Keratinocyte (primary cell): ENCODE data around the gene PRSS33. TPM values are rescaled to one million over a fixed set of nuclear protein-coding genes. Genes with fewer than 3 reads are reported as not detected.

Experiments
- DNase-seq: peaks from one replicate; pipeline ENCODE4 v3.0.0-alpha.2; 2011; ENCODE audit warnings: low read depth, missing footprints, low spot score
- FAIRE-seq: peaks from 2 replicates; lab custom pipeline; 2011; peaks lifted over from hg19 to GRCh38; lab: Jason Lieb, UNC
- H2AFZ ChIP-seq: 2 replicates; pipeline ENCODE4 v1.6.0; 2012; ENCODE audit warnings: low read length, control low read depth, inconsistent platforms; ENCODE audit not compliant: control insufficient read depth
- H3K27ac ChIP-seq: 2 replicates; pipeline ENCODE4 v1.5.1; 2011; ENCODE audit warnings: low read length; ENCODE audit not compliant: control insufficient read depth, insufficient read depth
- H3K27me3 ChIP-seq: 3 replicates; pipeline ENCODE4 v1.6.0; 2011; ENCODE audit warnings: low read length; ENCODE audit not compliant: control insufficient read depth, insufficient read depth; ENCODE audit errors: extremely low read depth
- H3K36me3 ChIP-seq, 2 experiments: 2 replicates in 1 of 2; 3 replicates in 1 of 2; pipeline ENCODE4 v1.5.1; 2011; ENCODE audit warnings: low read length in 2 of 2, mild to moderate bottlenecking in 1 of 2; ENCODE audit not compliant: control insufficient read depth in 2 of 2, insufficient read depth in 2 of 2; ENCODE audit errors: extremely low read depth in 1 of 2
- H3K4me1 ChIP-seq: 3 replicates; pipeline ENCODE4 v1.5.1; 2011; ENCODE audit warnings: low read length; ENCODE audit not compliant: control insufficient read depth, insufficient read depth; ENCODE audit errors: extremely low read depth
- H3K4me2 ChIP-seq: 3 replicates; pipeline ENCODE4 v1.6.0; 2011; ENCODE audit warnings: low read depth, low read length; ENCODE audit not compliant: control insufficient read depth, insufficient read depth; ENCODE audit errors: extremely low read depth
- H3K4me3 ChIP-seq, 3 experiments: fragments of 200-600 bp in 1 of 3; sonication (generic) in 1 of 3; 2 replicates in 2 of 3; 3 replicates in 1 of 3; pipeline ENCODE4 v1.5.1; 2011 to 2016; ENCODE audit warnings: low read length in 3 of 3, mild to moderate bottlenecking in 3 of 3, control low read depth in 2 of 3, inconsistent platforms in 1 of 3, low read depth in 1 of 3, mixed read lengths in 1 of 3, mixed run types in 1 of 3, moderate library complexity in 1 of 3; ENCODE audit not compliant: control insufficient read depth in 2 of 3, insufficient read depth in 2 of 3; ENCODE audit errors: extremely low read depth in 1 of 3
- H3K79me2 ChIP-seq: 2 replicates; pipeline ENCODE4 v1.6.0; 2012; ENCODE audit warnings: low read length; ENCODE audit not compliant: control insufficient read depth, insufficient read depth
- H3K9ac ChIP-seq: 3 replicates; pipeline ENCODE4 v1.6.0; 2011; ENCODE audit warnings: low read length; ENCODE audit not compliant: control insufficient read depth, insufficient read depth; ENCODE audit errors: extremely low read depth
- H3K9me1 ChIP-seq: 3 replicates; pipeline ENCODE4 v1.6.0; 2011; ENCODE audit warnings: low read length; ENCODE audit not compliant: control insufficient read depth, insufficient read depth; ENCODE audit errors: extremely low read depth
- H3K9me3 ChIP-seq: 2 replicates; pipeline ENCODE4 v1.5.1; 2012; ENCODE audit warnings: low read depth, low read length; ENCODE audit not compliant: control insufficient read depth
- H4K20me1 ChIP-seq: 3 replicates; pipeline ENCODE4 v1.6.0; 2011; ENCODE audit warnings: low read length; ENCODE audit not compliant: control insufficient read depth, insufficient read depth; ENCODE audit errors: extremely low read depth
- EZH2 ChIP-seq: IDR thresholded peaks from one replicate; pipeline ENCODE4 v1.6.1; 2012; ENCODE audit warnings: inconsistent platforms, mild to moderate bottlenecking, low read length, moderate library complexity
- dilution Hi-C: fragments of 300-500 bp; cut with MboI; formaldehyde crosslinking; loops from one replicate; pipeline ENCODE4 v1.7.0; 2020; ENCODE audit warnings: low sequenced_read_pairs; ENCODE audit not compliant: extremely low pct_ligation_motif_present
- polyA plus RNA-seq, 5 experiments: library from polyadenylated mRNA; depleted of rRNA in 3 of 5; stranded (reverse) in 3 of 5; stranded (forward) in 1 of 5; unstranded in 1 of 5; fragments of >200 nt; gene quantifications; 1 replicate in 1 of 5; 2 replicates in 3 of 5; 3 replicates in 1 of 5; pipeline versions ENCODE4 v1.2.1 to v1.2.3, GENCODE V29; 2011 to 2012; ENCODE audit warnings: missing spikeins in 2 of 5, low read depth in 1 of 5, low replicate concordance in 1 of 5
- TF ChIP-seq, protein P1 (sequence below), 3 experiments: IDR thresholded peaks in 1 of 3; conservative IDR thresholded peaks in 1 of 3; optimal IDR thresholded peaks in 1 of 3; 2 replicates in 2 of 3; 3 replicates in 1 of 3; pipeline versions ENCODE3 to v1.5.1; 2011; ENCODE audit warnings: low read length in 3 of 3, mild to moderate bottlenecking in 3 of 3, moderate library complexity in 2 of 3, control low read depth in 1 of 3, inconsistent platforms in 1 of 3; ENCODE audit not compliant: insufficient read depth in 2 of 3; ENCODE audit errors: extremely low read depth in 1 of 3

PRSS33 gene
- polyA plus RNA-seq, 1 donor (not counting 4 experiments of a cell fraction or from before 2014, with no cell fraction given), result not detected

DNA sequence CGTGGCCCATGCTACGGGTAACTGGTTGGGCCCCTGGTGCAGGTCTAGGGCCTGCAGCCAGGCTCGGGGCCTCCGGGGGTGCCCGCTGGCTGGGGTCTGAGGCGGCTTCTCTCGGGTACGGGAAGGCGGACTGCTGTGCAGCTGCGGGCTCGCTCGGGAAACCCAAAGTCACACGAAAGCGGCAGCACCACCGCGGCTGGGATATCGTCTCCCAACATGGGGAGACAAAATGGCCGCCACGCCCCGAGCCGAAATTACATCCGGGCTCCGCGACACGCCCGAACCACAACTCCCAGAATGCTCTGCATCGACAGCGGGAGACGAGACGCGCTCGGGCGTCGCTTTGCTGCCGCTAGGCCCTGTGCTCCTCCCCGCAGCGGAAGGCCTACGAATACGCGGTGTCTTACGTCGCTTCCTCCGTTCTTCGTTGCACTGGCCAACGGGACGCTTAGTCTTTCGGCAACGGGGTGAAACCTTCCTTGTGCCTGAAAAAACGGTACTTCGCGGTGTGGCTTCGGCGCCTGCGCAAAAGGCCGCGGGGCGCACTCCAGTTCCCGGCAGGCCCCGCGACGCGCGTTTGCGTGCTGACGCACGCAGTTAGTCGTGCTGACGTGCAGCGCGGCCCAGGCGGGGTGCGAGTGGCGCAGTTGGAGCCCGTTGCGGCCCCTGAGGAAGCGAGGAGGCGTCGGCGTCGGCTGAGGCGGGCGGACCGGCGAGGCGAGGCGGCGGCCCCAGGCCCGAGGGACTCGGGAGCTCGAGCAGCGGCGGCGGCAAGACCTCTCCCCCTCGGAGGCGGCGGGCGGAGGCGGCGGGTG, 35.1 kb downstream of the PRSS33 start, which contains the start of gene SRRM2:
Gene SRRM2 (plus strand): TSS at position 604 of the 815 bp plus-strand sequence. CDS start 3,727 bp downstream, outside the sequence.
- H3K9me1 ChIP-seq, result peaks cover 2% of the 10 kb centered on the region
- dilution Hi-C loops, result no loop called here
- H3K4me3 ChIP-seq, result peak within 1 kb of the TSS; percentile 83 to 95 (median 85)
- FAIRE-seq (no peak), DNase-seq (peak; percentile 66)
- peak within 1 kb of the TSS; percentile 98 for H3K4me2 ChIP-seq
- no peaks in the 10 kb centered on the region for H3K9me3 ChIP-seq
- peak within 1 kb of the TSS; percentile 86 for H3K9ac ChIP-seq
- no peaks in the 10 kb centered on the region for H3K27me3 ChIP-seq
- TF ChIP-seq EZH2, result no peak
- TF ChIP-seq, protein P1, sequence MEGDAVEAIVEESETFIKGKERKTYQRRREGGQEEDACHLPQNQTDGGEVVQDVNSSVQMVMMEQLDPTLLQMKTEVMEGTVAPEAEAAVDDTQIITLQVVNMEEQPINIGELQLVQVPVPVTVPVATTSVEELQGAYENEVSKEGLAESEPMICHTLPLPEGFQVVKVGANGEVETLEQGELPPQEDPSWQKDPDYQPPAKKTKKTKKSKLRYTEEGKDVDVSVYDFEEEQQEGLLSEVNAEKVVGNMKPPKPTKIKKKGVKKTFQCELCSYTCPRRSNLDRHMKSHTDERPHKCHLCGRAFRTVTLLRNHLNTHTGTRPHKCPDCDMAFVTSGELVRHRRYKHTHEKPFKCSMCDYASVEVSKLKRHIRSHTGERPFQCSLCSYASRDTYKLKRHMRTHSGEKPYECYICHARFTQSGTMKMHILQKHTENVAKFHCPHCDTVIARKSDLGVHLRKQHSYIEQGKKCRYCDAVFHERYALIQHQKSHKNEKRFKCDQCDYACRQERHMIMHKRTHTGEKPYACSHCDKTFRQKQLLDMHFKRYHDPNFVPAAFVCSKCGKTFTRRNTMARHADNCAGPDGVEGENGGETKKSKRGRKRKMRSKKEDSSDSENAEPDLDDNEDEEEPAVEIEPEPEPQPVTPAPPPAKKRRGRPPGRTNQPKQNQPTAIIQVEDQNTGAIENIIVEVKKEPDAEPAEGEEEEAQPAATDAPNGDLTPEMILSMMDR (optimal IDR thresholded peaks at IDR 0.05 in 1 of 3, IDR thresholded peaks at IDR 0.05 in 1 of 3, conservative IDR thresholded peaks at IDR 0.05 in 1 of 3; ENCODE audit: extremely low read depth in 1 of 3, insufficient read depth in 2 of 3, low read length in 3 of 3), result no peak
- H3K36me3 ChIP-seq, result peaks cover 5 to 14% of the 10 kb centered on the region in 2 experiments
- H2AFZ ChIP-seq, result peak within 1 kb of the TSS; percentile 86
- peak within 1 kb of the TSS; percentile 81 for H3K27ac ChIP-seq
- peaks cover 22% of the 10 kb centered on the region for H3K4me1 ChIP-seq
- H3K79me2 ChIP-seq, result peaks cover 49% of the 10 kb centered on the region
- H4K20me1 ChIP-seq, result peaks cover 40% of the 10 kb centered on the region

DNA sequence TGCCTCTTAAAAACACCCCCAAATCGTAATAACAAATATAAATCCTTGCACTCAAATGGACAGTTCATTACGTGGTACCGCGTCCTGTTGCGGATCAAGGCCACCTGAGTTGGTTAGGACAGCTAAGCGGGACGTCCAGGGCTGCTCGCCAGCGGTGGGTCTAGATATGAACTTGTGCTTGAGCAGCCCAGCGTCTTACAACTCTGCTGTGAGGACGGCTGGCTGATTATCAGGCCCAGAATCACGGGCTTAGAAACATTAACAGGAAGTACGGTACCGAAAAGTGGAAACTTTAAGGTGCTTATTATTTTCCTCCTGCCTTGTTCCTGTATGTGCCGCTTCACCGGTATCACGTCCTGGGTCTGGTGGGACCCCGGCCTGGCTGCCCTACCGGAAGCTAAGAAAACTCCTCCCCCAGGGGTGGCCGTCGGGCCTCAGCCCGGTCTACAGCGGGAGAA, 35.8 kb downstream of the PRSS33 start:
- H3K36me3 ChIP-seq, result peaks cover 5 to 8% of the 10 kb centered on the region in 2 experiments
- H3K9me1 ChIP-seq, result peaks cover 2% of the 10 kb centered on the region
- peaks cover 42% of the 10 kb centered on the region for H3K79me2 ChIP-seq
- H3K27ac ChIP-seq, result peak overlapping the region; percentile 81
- no peaks in the 10 kb centered on the region for H3K9me3 ChIP-seq
- peaks cover 22% of the 10 kb centered on the region for H3K4me1 ChIP-seq
- peak overlapping the region; percentile 91 for H3K4me2 ChIP-seq
- peak overlapping the region; percentile 86 for H3K9ac ChIP-seq
- peak overlapping the region; percentile 83 to 95 (median 85) for H3K4me3 ChIP-seq
- DNase-seq (no peak), FAIRE-seq (no peak)
- H3K27me3 ChIP-seq, result no peaks in the 10 kb centered on the region
- peak overlapping the region; percentile 86 for H2AFZ ChIP-seq
- no peak for TF ChIP-seq EZH2
- TF ChIP-seq, protein P1 (optimal IDR thresholded peaks at IDR 0.05 in 1 of 3, IDR thresholded peaks at IDR 0.05 in 1 of 3, conservative IDR thresholded peaks at IDR 0.05 in 1 of 3; ENCODE audit: extremely low read depth in 1 of 3, insufficient read depth in 2 of 3, low read length in 3 of 3), result no peak
- peaks cover 33% of the 10 kb centered on the region for H4K20me1 ChIP-seq
- dilution Hi-C loops, result no loop called here
